ENCODE results near the gene TTC21A.

- TF ChIP-seq, protein P1, sequence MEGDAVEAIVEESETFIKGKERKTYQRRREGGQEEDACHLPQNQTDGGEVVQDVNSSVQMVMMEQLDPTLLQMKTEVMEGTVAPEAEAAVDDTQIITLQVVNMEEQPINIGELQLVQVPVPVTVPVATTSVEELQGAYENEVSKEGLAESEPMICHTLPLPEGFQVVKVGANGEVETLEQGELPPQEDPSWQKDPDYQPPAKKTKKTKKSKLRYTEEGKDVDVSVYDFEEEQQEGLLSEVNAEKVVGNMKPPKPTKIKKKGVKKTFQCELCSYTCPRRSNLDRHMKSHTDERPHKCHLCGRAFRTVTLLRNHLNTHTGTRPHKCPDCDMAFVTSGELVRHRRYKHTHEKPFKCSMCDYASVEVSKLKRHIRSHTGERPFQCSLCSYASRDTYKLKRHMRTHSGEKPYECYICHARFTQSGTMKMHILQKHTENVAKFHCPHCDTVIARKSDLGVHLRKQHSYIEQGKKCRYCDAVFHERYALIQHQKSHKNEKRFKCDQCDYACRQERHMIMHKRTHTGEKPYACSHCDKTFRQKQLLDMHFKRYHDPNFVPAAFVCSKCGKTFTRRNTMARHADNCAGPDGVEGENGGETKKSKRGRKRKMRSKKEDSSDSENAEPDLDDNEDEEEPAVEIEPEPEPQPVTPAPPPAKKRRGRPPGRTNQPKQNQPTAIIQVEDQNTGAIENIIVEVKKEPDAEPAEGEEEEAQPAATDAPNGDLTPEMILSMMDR (IDR thresholded peaks at IDR 0.05): no peak
- no peak for TF ChIP-seq POLR2A (IDR thresholded peaks at IDR 0.05)
Measured at GRCh38 chr3:39157359-39157758, 49.9 kb downstream of the TTC21A start.
